Fibroblast of the conjunctiva (primary cell): ENCODE measurements around the gene PTX4.

Experiments used
- DNase-seq: peaks from one replicate; pipeline ENCODE4 v3.0.0-alpha.2; 2010; ENCODE audit warnings: low read depth

Gene PTX4

DNA sequence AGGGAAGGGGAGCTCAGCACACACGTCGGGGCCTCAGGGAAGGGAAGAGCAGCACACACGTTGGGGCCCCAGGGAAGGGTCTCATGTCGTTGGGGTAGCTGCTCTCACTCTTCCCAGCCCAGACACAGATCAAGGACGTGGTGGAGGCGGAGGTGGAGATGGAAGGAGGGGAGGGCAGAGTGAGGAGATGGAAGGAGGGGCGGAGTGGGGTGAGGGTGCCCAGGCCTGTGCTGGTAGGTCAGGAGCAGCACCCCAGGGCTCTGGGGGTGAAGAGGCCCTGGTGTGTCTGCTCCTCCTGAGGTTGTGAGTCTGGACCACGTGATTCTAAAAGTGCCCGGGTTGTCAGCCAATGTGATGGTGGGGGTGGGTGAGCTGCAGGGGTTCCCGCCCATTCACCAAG, 28.8 kb downstream of the PTX4 start:
- DNase-seq, result no peak

GRCh38 chr16:1458977-1459341, 29.8 kb downstream of the PTX4 start:
- DNase-seq, result no peak

DNA sequence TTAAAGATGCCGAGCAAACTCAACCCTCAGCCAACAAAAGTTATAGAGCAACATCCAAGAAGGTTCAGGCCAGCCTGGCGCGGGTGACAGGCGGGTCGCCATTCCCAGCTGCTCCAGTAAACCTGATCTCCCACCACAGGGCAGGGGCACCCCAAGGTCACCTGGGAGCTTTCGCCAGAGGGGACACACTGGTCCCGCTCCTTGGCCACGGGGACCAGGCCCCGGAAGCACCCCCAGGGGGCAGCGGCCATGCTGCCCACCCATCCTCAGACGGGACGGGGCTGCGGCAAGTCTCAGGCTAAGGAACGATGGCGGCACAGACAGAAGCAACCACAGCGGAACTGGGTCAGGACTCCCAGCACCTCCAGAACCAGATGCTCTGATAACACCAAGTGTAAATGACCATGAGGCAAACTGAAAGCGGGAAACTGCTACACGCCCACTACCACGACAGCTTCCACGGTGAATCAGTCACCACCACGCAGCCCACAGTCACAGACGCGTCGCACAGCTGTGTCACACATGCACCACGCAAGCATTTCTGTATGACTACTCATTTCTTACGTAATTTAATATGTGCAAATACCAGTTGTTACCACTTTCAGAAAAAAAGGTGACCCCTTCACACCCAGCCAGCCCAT, 30.3 kb downstream of the PTX4 start:
- DNase-seq, result no peak

DNA sequence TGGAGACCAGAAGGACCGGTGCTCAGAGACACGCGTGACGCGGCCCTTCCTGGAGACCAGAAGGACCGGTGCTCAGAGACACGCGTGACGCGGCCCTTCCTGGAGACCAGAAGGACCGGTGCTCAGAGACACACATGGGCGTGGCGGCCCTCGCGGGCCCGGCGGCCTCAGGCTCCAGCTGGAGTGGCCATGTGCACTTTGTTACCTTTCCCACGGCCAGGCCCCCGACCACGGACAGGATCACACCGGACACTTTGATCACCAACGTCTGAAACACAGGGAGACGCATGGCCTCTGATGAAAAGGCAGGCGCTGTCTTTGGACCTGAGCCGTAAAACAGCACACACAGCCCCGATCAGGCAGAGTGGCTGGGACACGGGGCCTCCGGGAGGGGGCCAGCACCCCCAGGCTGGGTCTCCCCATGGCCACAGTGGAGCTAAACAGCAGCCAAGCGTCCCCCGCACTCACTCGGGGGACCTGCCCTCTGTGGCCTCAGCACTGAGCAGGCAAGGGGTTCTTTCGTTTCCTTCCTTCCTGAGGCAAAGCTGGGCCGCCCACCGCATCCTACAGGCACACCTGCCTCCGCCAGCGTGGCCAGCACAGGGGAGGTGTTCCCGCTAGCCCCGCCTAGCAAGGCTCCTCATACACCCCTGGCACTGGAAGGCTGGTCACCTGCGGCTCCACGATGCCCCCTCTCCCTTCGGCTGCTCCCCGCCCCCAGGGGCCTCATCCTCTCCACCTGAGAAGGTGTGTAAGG, 31.1 kb downstream of the PTX4 start:
- no peak for DNase-seq

- no peak for DNase-seq
Observed at GRCh38 chr16:1456951-1457350, 31.8 kb downstream of the PTX4 start.

DNA sequence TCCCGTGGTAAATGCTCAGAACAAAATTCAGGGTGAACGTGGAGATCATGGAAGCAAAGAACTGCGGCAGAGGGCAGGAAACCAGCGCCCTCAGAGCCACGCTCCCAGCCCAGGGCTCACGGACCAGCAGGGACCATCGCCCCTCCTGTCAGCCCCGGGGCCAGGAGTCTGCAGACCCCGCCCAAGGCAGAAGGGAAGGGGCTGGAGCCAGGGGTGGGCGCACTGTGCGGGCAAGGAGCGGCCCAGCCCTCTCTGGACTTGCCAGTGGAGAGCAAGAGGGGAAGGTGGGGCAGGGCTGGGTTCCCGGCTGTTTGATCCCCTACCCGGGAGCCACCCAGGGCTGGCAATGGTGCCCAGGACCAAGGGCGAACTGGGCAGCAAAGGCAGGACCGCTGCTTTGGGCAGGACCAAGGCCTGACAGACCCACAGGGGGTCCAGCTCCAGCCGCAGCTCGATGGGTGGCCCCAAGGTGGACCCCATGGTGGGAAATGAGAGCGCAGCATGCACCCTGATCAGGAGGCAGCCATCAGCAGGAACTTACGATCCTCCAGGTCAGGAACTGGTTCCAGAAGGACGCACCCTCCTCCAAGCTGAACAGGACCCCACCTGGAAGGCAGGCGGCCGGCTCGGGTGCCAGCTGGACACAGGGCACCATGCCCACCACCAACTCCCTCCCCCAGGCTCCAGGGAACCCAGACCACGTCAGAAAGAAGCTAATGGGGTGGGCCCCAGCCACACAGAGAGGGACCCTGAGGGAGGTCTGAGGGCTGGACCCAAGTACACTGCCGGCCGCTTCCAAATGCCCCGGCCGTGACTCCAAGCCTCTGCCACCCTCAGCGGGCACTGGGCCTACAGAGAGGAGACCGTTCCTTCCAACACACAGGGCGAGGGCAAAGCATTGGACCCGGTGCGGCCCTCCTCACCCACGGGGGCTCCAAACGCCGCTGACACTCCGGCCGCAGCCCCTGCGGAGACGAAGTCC, 33.3 kb downstream of the PTX4 start:
- no peak for DNase-seq

GRCh38 chr16:1454561-1454960, 34.2 kb downstream of the PTX4 start:
- no peak for DNase-seq

DNA sequence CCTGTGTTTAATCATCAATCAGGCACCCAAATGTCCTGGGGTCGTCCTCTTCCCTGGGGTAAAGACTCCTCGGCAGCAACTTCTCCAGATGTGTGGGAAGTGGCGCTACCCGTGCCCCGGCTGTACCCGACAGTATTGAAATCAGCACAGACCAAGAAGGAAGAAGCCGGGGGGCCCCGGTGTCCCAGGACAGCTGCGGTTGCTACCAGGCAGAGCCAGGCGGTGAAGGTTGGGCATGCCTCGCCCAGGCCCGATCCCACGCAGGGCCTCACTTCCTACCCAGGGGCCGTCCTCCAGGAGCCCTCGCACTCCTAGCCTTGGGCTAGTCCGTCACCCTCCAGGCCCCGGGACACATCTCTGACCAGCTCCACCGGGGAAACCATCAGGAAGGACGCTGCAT, 35.4 kb downstream of the PTX4 start:
- no peak for DNase-seq

GRCh38 chr16:1452530-1452929, 36.2 kb downstream of the PTX4 start:
- DNase-seq, result no peak

DNA sequence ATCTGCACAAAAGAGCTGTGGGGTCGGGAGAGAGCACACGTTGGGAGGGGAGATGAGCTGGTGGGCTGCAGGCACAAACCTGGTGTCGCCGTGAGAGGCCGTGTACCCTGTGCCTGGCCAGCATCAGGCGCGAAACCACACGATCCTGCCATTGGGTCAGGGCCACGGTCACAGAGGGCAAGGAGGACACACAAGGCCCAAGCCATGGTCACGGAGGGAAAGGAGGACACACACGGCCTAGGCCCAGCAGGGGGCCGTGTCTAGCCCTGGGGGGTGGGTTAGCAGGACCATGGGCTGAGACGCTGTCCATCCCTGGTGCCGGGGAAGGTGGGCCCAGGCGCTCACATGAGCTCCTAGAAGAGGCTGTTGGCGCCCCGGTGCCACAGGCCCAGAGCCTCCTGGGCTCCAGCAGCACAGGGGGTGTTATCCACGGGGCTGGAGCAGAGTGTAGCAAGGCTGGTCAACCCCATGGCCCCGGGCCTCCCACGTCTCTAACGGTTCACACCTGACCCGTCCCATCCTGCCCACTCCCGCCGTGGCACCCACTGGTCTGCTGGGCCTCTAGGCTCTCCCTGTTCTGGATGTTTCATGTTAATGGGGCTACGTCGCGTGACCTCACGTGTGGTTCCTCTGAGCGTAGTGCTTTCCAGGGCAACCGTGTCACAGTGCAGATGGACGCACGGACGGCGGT, 36.9 kb downstream of the PTX4 start:
- no peak for DNase-seq

GRCh38 chr16:1450841-1451240, 37.9 kb downstream of the PTX4 start:
- no peak for DNase-seq

DNA sequence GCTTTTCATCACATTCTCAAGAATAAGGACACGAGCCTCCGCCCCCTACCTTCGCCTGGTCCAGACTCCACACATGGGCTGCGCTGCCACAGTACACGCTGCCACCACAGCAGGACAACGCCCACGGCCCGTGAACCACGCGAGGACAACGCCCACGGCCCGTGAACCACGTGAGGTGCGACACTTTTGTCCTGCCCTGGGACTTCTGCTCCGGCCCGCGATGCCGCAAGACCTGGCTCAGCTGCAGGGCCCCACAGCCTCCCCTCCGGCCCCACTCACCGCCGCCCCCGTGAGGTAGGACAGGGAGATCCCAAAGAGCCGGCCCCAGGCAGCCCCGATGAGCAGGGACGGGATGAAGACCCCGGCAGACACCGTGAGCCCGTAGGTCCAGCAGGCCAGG, 38.5 kb downstream of the PTX4 start:
- DNase-seq, result no peak

DNA sequence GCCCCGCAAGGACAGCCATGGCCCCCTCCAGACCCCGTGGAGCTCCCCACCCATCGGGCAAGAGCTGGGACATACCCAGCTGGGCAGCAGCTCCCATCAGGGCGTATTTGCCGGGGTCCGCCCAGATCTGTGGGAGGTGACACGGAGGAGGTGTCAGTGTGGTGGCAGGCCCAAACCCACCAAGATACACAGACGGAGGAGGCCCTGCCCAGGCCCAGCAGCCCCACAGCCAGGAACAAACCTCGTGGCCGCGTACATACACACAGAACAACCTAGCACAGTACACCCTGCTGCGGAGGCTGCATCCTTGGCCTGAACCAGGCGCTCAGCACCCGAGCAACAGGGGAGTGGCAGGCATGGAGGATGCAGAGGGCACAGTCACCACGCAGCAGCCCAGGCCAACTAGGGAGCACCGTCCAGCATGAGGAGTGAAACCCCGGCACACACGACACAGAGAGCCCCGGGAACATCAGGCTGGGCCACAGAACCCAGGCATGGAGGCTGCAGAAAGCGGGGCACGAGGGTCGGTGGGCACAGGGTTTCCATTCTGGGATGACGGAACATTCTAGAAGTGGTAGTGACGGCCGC, 39.4 kb downstream of the PTX4 start:
- DNase-seq, result no peak

DNA sequence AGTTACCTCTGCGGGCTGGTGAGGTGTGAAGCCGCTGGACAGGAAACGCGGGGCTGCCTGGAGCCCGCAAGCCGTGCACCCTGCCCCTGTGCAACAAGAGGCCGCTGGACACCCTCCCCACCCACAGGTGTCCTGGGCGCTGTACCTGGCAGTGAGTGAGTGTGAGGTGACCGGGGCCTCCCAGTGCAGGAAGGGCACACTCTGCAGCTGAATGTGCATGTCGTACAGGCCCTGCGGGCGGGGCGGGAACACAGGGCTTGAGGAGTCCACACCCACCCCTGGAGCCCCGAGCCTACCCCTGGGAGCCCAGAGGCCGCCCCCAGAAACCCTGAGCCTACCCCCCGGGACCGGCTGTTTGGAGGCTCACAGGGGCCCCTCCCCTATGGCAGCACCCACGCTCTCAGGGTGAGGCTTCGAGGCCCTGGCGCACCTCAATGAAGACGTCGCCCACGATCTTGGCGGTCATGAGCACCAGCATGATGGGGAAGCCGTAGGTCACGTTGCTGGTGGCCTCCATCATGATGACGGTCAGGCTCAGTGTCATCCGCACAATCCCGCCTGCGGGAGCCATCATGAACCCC, 40.1 kb downstream of the PTX4 start:
- DNase-seq, result no peak

DNA sequence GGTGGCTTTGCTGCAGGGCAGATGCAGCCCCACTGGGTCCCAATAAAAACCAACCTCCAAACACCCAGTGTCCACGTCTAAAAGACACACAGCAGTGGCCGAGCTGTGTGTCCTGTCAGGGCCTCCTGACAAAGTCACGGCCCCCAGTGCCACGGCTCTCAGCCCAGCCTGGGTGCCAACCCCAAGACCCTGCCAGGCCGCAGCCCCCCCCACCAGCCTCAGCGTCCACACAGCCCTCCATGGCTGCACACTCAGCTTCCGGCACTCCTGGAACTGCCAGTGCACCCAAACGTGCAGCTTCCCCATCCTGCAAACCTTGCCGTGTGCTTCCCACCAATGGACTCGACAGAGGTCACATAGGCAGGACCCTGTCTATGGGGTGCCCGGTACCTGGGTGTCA, 40.8 kb downstream of the PTX4 start:
- no peak for DNase-seq

- DNase-seq, result no peak
Observed at GRCh38 chr16:1446296-1447080, 42.3 kb downstream of the PTX4 start.

DNA sequence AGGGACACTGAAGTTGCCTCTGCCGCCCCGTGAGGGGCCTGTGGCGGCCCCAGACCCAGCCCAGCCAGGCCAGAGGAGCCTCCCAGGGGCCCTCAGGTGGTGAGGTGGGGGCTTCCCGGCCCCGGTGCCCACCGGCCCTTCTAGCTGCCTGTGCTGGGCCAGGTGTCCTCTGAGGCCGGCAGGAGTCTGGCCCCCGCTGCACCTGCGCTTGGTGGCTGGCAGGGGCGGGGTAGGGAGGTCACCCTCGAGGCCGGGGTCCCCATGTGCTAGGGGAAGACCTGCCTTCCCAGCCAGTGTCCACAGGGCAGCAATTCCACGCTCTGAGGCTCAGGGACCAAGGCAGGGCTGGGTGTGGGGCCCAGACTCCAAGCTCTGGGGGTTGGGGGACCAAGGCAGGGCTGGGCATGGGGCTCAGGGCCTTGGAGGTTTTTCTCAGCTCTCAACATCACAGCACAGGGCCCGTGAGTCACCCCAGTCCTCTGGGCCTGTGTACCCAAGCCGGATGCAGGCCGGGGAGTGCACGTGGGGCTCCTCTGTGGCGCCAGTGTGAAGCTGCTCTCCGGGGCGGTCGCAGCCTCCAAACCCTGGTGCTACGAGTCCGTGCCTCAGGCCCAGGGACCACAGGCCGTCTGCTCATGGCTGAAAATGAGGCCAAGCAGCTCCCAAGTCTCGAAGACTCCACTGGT, 43.1 kb downstream of the PTX4 start:
- DNase-seq, result no peak

GRCh38 chr16:1444730-1445517, 43.8 kb downstream of the PTX4 start:
- DNase-seq, result no peak
